OCI-LY3 (cell line): ENCODE results near the gene PET100.
"Not testable (repeated sequence)": the region's sequence is repeated elsewhere in the genome, so short reads cannot be mapped to it uniquely, and the experiment has no call there.

Experiments
- H2AFZ ChIP-seq: fragments of 200-600, 300-600 bp; shearing (Covaris generic); 2 replicates; pipeline ENCODE4 v1.6.0; 2014; ENCODE audit warnings: antibody characterized with exemption, low read depth, low read length
- H3K27ac ChIP-seq: fragments of 200-600, 300-600 bp; sonication (generic); 2 replicates; pipeline ENCODE4 v1.5.1; 2014; ENCODE audit warnings: mild to moderate bottlenecking, low read length, moderate library complexity, mixed read lengths
- H3K27me3 ChIP-seq: fragments of 200-600, 300-600 bp; sonication (generic); 2 replicates; pipeline ENCODE4 v1.6.1; 2014; ENCODE audit warnings: low read depth, low read length, mixed read lengths
- H3K36me3 ChIP-seq: fragments of 200-600, 300-600 bp; sonication (generic); replicated peaks from 2 replicates; pipeline ENCODE3; 2014; ENCODE audit warnings: low read depth, low read length, mixed read lengths
- H3K4me1 ChIP-seq: fragments of 300-600, 200-600 bp; sonication (generic); 2 replicates; pipeline ENCODE4 v1.6.1; 2014; ENCODE audit warnings: low read length, mixed read lengths
- H3K4me2 ChIP-seq: fragments of 200-600, 300-600 bp; sonication (generic); 2 replicates; pipeline ENCODE4 v1.6.1; 2014; ENCODE audit warnings: low read length, mixed read lengths
- H3K4me3 ChIP-seq: fragments of 300-600, 200-600 bp; sonication (generic); 2 replicates; pipeline ENCODE4 v1.5.1; 2014; ENCODE audit warnings: antibody characterized with exemption, mild to moderate bottlenecking, low read length, moderate library complexity
- H3K79me2 ChIP-seq: fragments of 300-600, 200-600 bp; shearing (Covaris generic); 2 replicates; pipeline ENCODE4 v1.6.1; 2014; ENCODE audit warnings: mild to moderate bottlenecking, low read length, mixed read lengths
- H3K9ac ChIP-seq: fragments of 300-600, 200-600 bp; shearing (Covaris generic); 2 replicates; pipeline ENCODE4 v1.6.0; 2014; ENCODE audit warnings: mild to moderate bottlenecking, low read length, moderate library complexity
- H3K9me3 ChIP-seq: fragments of 200-600, 300-600 bp; shearing (Covaris generic); 2 replicates; pipeline ENCODE4 v1.6.1; 2014; ENCODE audit warnings: low read length, mixed read lengths; ENCODE audit not compliant: insufficient read depth
- H4K20me1 ChIP-seq: fragments of 200-600, 300-600 bp; sonication (generic); 2 replicates; pipeline ENCODE4 v1.6.1; 2016; ENCODE audit warnings: low read length, mixed read lengths; ENCODE audit not compliant: insufficient read depth
- EZH2phosphoT487 ChIP-seq: fragments of 200-600 bp; shearing (Covaris generic); IDR thresholded peaks from 2 replicates; pipeline ENCODE4 v1.6.1; 2018; ENCODE audit warnings: antibody characterized with exemption, mixed run types, low read depth
- TF ChIP-seq, protein P1 (sequence below): fragments of 200-600, 300-600 bp; sonication (generic); IDR thresholded peaks from 2 replicates; pipeline ENCODE4 v1.5.1; 2014; ENCODE audit warnings: antibody characterized with exemption, low read length, low read depth

Gene PET100

DNA sequence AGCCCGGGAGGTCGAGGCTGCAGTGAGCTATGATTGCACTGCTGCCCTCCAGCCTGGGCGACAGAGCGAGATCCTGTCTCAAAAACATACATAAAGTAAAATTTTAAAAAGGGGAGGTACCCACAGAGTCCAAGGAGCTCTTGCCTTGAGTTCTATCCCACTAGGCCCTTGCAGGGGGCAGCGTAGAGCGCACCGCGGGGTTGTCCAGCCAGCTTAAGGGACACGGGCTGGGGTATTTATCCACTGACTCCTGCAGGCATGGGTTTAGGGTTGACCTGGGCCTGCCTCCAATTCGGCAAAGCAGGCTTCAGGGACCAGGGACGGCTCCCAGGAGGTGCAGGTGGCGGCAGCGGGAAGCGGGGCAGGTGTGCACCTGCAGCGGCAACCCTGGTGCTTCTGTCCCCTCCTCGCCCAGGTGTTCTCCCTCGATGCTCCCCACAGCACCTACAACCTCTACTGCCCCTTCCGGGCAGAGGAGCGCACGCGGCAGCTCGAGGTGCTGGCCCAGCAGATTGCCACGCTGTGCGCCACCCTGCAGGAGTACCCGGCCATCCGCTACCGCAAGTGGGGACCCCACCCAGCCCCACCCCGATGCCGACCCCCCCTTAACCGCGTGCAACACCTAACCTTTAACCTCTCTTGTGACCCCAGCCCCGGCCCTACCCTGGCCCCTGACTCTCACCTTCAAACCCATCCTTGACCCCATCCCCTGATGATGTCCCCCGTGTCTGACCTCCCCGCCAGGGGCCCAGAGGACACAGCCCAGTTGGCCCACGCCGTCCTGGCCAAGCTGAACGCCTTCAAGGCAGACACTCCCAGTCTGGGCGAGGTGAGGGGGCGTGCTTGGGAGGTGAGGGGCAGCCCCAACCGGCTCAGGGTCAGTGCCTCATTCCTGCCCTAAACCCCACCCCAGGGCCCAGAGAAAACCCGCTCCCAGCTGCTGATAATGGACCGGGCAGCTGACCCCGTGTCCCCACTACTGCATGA is 12.0 kb downstream of the PET100 start:
- TF ChIP-seq, protein P1, sequence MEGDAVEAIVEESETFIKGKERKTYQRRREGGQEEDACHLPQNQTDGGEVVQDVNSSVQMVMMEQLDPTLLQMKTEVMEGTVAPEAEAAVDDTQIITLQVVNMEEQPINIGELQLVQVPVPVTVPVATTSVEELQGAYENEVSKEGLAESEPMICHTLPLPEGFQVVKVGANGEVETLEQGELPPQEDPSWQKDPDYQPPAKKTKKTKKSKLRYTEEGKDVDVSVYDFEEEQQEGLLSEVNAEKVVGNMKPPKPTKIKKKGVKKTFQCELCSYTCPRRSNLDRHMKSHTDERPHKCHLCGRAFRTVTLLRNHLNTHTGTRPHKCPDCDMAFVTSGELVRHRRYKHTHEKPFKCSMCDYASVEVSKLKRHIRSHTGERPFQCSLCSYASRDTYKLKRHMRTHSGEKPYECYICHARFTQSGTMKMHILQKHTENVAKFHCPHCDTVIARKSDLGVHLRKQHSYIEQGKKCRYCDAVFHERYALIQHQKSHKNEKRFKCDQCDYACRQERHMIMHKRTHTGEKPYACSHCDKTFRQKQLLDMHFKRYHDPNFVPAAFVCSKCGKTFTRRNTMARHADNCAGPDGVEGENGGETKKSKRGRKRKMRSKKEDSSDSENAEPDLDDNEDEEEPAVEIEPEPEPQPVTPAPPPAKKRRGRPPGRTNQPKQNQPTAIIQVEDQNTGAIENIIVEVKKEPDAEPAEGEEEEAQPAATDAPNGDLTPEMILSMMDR = no peak
- TF ChIP-seq EZH2phosphoT487 = no peak
- H4K20me1 ChIP-seq = peaks cover 7% of the 10 kb centered on the region; the same call in 1 of the 2 replicates
- no peak overlapping the region for H3K4me3 ChIP-seq
- H3K27me3 ChIP-seq = no peaks in the 10 kb centered on the region
- peaks cover 31% of the 10 kb centered on the region for H3K4me1 ChIP-seq
- H3K27ac ChIP-seq = no peak overlapping the region
- H3K4me2 ChIP-seq = no peak overlapping the region
- peaks cover 30% of the 10 kb centered on the region for H3K36me3 ChIP-seq
- no peak overlapping the region for H3K9ac ChIP-seq
- H2AFZ ChIP-seq = no peak overlapping the region
- no peaks in the 10 kb centered on the region for H3K9me3 ChIP-seq
- H3K79me2 ChIP-seq = peaks cover 34% of the 10 kb centered on the region

DNA sequence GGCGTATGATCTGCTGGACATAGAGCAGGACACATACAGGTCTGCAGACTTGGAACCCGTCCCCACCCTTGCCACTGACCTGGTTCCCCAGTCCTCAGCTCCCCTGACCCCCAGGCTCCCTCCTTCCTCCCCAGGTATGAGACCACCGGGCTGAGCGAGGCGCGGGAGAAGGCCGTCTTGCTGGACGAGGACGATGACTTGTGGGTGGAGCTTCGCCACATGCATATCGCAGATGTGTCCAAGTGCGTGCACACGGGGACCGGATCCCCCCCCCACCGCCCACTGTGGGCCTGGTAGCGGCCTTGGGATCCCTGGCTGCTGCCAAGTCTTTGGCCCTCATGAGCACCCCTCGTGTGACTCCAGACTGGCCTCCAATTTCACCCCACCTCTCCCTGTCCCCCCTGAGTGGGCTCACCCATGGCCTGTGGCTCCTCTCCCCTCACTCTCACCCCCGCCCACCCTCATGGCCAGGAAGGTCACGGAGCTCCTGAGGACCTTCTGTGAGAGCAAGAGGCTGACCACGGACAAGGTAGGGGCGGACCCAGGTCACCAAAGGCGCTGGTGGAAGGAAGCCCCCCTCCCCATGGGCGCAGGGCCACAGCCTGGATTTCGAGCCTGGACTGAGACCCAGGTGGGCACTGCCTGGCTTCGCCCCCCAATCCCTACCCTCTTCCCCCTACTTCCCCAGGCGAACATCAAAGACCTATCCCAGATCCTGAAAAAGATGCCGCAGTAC is 12.9 kb downstream of the PET100 start:
- no peak overlapping the region for H3K9ac ChIP-seq
- no peak overlapping the region for H3K4me2 ChIP-seq
- no peak overlapping the region for H3K27ac ChIP-seq
- peaks cover 29% of the 10 kb centered on the region for H3K79me2 ChIP-seq
- no peak overlapping the region for H2AFZ ChIP-seq
- H4K20me1 ChIP-seq = peaks cover 7% of the 10 kb centered on the region; the same call in 1 of the 2 replicates
- peaks cover 32% of the 10 kb centered on the region for H3K4me1 ChIP-seq
- no peaks in the 10 kb centered on the region for H3K9me3 ChIP-seq
- no peaks in the 10 kb centered on the region for H3K27me3 ChIP-seq
- TF ChIP-seq, protein P1 = no peak
- no peak for TF ChIP-seq EZH2phosphoT487
- no peak overlapping the region for H3K4me3 ChIP-seq
- peaks cover 38% of the 10 kb centered on the region for H3K36me3 ChIP-seq

DNA sequence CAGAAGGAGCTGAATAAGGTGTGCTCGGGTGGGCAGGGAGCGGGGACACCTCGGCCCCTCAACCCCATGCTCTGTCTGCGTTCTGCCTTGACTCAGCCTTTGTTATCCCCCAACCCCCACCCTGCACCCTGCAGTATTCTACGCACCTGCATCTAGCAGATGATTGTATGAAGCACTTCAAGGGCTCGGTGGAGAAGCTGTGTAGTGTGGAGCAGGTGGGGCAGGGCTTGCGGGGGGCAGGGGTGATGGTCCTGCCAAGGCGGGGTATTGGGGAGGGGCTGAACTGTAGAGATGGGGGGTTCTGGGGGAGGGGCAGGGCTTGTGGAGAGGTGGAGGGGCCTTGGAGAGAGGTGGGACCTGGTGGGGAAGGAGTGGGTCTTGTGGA is 13.4 kb downstream of the PET100 start:
- Histone ChIP-seq H3K9me3 (no peaks in the 10 kb centered on the region), H3K4me2 (no peak overlapping the region), H3K79me2 (peaks cover 23% of the 10 kb centered on the region), H3K27me3 (no peaks in the 10 kb centered on the region), H3K36me3 (peaks cover 38% of the 10 kb centered on the region), H3K27ac (no peak overlapping the region), H2AFZ (no peak overlapping the region), H4K20me1 (peaks cover 7% of the 10 kb centered on the region; the same call in 1 of the 2 replicates), H3K4me3 (no peak overlapping the region), H3K9ac (no peak overlapping the region), H3K4me1 (peaks cover 28% of the 10 kb centered on the region)
- TF ChIP-seq, protein P1 = no peak
- no peak for TF ChIP-seq EZH2phosphoT487

DNA sequence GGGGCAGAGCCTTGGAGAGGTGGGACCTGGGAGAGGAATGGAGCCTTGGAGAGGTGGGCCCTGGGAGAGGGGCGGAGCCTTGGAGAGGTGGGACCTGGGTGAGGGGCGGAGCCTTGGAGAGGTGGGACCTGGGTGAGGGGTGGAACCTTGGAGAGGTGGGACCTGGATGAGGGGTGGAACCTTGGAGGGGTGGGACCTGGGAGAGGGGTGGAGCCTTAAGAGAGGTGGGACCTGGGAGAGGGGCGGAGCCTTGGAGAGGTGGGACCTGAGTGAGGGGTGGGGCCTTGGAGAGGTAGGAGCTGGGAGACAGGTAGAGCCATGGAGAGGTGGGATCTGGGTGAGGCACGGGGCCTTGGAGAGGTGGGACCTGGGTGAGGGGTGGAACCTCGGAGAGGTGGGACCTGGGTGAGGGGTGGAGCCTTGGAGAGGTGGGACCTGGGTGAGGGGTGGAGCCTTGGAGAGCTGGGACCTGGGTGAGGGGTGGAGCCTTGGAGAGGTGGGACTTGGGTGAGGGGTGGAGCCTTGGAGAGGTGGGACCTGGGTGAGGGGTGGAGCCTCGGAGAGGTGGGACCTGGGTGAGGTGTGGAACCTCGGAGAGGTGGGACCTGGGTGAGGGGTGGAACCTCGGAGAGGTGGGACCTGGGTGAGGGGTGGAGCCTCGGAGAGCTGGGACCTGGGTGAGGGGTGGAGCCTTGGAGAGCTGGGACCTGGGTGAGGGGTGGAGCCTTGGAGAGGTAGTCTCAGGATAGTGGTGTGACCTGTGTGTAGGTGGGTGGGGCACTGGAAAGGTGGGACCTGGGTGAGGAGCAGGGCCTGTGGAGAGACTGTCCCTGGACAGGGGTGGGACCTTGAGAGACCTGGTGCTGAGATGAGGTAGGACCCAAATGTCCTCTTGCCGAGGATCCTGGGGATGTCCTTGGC is 14.3 kb downstream of the PET100 start:
- H3K9ac ChIP-seq, H3K4me2 ChIP-seq, H3K27me3 ChIP-seq, H4K20me1 ChIP-seq, H3K9me3 ChIP-seq, H2AFZ ChIP-seq, H3K4me3 ChIP-seq, H3K27ac ChIP-seq: not testable (repeated sequence)
- H3K4me1 ChIP-seq = peaks cover 26% of the 10 kb centered on the region
- peaks cover 35% of the 10 kb centered on the region for H3K36me3 ChIP-seq
- H3K79me2 ChIP-seq = peaks cover 14% of the 10 kb centered on the region
